ENCODE data around the gene MIOX. TPM values are rescaled to one million over a fixed set of nuclear protein-coding genes. Genes with fewer than 3 reads are reported as not detected.

MIOX gene
- total RNA-seq, 1 experiment from 2014 or later = 1.4 TPM

DNA sequence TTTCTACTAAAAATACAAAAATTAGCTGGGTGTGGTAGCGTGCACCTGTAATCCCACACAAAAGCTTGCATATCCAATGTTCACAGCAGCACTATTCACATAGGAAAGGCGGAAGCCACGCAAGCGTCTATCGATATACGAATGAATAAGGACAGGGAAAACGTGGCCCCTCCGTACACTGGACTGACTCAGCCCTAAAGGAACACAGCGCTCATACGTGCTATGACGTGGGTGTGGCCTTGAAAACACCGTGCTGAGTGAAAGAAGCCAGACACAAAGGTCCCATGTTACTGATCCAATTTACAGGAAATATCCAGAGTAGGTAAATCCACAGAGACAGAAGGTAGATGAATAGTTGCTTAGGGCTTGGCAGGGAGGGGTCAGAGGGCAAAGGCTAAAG is 13.8 kb downstream of the MIOX start:
- Histone ChIP-seq H3K79me2 (ENCODE audit: insufficient read depth, low read length) (no peaks in the 10 kb centered on the region), H3K4me1 (ENCODE audit: insufficient read depth, low read length) (no peaks in the 10 kb centered on the region), H3K4ac (ENCODE audit: low read depth, low read length) (no peak overlapping the region), H2BK120ac (ENCODE audit: low read depth, low read length, poor library complexity, severe bottlenecking) (no peak overlapping the region), H3K18ac (ENCODE audit: insufficient read length, low read depth, low read length) (no peak overlapping the region), H3K27me3 (ENCODE audit: insufficient read depth, low read length) (no peaks in the 10 kb centered on the region), H4K8ac (replicated peaks; ENCODE audit: insufficient read length, low read depth, low read length) (no peak overlapping the region), H3K56ac (ENCODE audit: insufficient read length, low read depth, low read length) (no peak overlapping the region), H2BK12ac (ENCODE audit: insufficient read length, low read depth, low read length) (no peak overlapping the region), H3K27ac (ENCODE audit: insufficient read length, low read depth, low read length) (no peak overlapping the region), H4K91ac (ENCODE audit: insufficient read length, low read depth, low read length) (no peak overlapping the region), H3T11ph (ENCODE audit: low read length) (no peak overlapping the region), H4K5ac (ENCODE audit: insufficient read length, low read depth, low read length) (no peak overlapping the region), H3K79me1 (ENCODE audit: insufficient read depth, low read depth, low read length, poor library complexity, severe bottlenecking) (no peaks in the 10 kb centered on the region), H3K14ac (ENCODE audit: insufficient read depth, low read length) (no peak overlapping the region), H3K23me2 (ENCODE audit: insufficient read length, low read depth, low read length, poor library complexity, severe bottlenecking) (no peaks in the 10 kb centered on the region), H2AFZ (ENCODE audit: low read length) (no peak overlapping the region), H3K23ac (ENCODE audit: insufficient read length, low read depth, low read length) (no peak overlapping the region), H3K9ac (ENCODE audit: extremely low read depth, insufficient read length, low read length) (no peak overlapping the region), H3K9me3 (ENCODE audit: control insufficient read depth, low read depth, low read length) (no peaks in the 10 kb centered on the region), H3K4me2 (ENCODE audit: insufficient read depth, insufficient read length, low read length) (no peak overlapping the region), H2AK5ac (ENCODE audit: insufficient read length, low read length) (no peak overlapping the region), H4K20me1 (ENCODE audit: control insufficient read depth, insufficient read depth, insufficient read length) (no peaks in the 10 kb centered on the region), H2BK15ac (ENCODE audit: low read depth, low read length) (no peak overlapping the region), H2BK5ac (ENCODE audit: insufficient read length, low read length) (no peak overlapping the region), H2BK20ac (ENCODE audit: low read depth, low read length, poor library complexity, severe bottlenecking) (no peak overlapping the region)
- Mint-ChIP-seq H3K36me3 (ENCODE audit: insufficient read depth in 1 of 3, low read depth in 3 of 3) (peaks cover 0 to 3% (median 0%) of the 10 kb centered on the region in 3 experiments; a peak in 2 of 7 replicates), H3K4me3 (no peak overlapping the region), H3K9me3 (no peaks in the 10 kb centered on the region; a peak in 1 of 5 replicates), H3K27ac (no peak overlapping the region; a peak in 1 of 7 replicates), H3K4me1 (peaks cover 5 to 6% of the 10 kb centered on the region in 2 experiments), H3K27me3 (ENCODE audit: low read depth) (peaks cover 10% of the 10 kb centered on the region)
- no peak for DNase-seq
- no CpG with 5 or more reads among the region's 12 CpGs for WGBS (ENCODE audit: extremely low coverage, insufficient read length, low lambda C conversion rate)
- TF ChIP-seq, protein P1, sequence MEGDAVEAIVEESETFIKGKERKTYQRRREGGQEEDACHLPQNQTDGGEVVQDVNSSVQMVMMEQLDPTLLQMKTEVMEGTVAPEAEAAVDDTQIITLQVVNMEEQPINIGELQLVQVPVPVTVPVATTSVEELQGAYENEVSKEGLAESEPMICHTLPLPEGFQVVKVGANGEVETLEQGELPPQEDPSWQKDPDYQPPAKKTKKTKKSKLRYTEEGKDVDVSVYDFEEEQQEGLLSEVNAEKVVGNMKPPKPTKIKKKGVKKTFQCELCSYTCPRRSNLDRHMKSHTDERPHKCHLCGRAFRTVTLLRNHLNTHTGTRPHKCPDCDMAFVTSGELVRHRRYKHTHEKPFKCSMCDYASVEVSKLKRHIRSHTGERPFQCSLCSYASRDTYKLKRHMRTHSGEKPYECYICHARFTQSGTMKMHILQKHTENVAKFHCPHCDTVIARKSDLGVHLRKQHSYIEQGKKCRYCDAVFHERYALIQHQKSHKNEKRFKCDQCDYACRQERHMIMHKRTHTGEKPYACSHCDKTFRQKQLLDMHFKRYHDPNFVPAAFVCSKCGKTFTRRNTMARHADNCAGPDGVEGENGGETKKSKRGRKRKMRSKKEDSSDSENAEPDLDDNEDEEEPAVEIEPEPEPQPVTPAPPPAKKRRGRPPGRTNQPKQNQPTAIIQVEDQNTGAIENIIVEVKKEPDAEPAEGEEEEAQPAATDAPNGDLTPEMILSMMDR (conservative IDR thresholded peaks at IDR 0.05) = no peak

Measured in H9 (cell line).